HL-60 (cell line): ENCODE measurements around the gene C17orf50.

Experiments used
- DNase-seq, 2 experiments: peaks; one replicate each; pipeline ENCODE4 v3.0.0-alpha.2; 2010 to 2020; ENCODE audit warnings: low read depth in 1 of 2, low spot score in 1 of 2
- H3K27ac ChIP-seq: fragments of 250-450 bp; sonication (Bioruptor Pico); replicated peaks from 2 replicates; pipeline ENCODE4 v1.5.1; 2020; ENCODE audit warnings: mild to moderate bottlenecking, moderate library complexity
- H3K27me3 ChIP-seq: fragments of 250-450 bp; sonication (Bioruptor Pico); 2 replicates; pipeline ENCODE4 v1.5.1; 2021; ENCODE audit warnings: mild to moderate bottlenecking, moderate library complexity; ENCODE audit not compliant: insufficient read depth, poor library complexity, severe bottlenecking
- H3K4me3 ChIP-seq: replicated peaks from 2 replicates; pipeline ENCODE4 v1.5.1; 2011; ENCODE audit warnings: mild to moderate bottlenecking, control low read depth, low read length; ENCODE audit not compliant: insufficient read depth
- GABPA ChIP-seq: IDR thresholded peaks from 2 replicates; pipeline ENCODE4 v1.6.1; 2012; ENCODE audit warnings: low read depth
- POLR2AphosphoS5 ChIP-seq: IDR thresholded peaks from 2 replicates; pipeline ENCODE4 v1.6.1; 2012; ENCODE audit warnings: low read depth
- REST ChIP-seq: IDR thresholded peaks from 2 replicates; pipeline ENCODE4 v1.6.1; 2012; ENCODE audit warnings: low read depth; ENCODE audit not compliant: insufficient replicate concordance
- SPI1 ChIP-seq: IDR thresholded peaks from 2 replicates; pipeline ENCODE4 v1.6.1; 2012; ENCODE audit warnings: low read depth, mild to moderate bottlenecking, borderline replicate concordance
- TF ChIP-seq, protein P1 (sequence below): IDR thresholded peaks from one replicate; pipeline ENCODE4 v1.5.1; 2011; ENCODE audit warnings: low read length, control low read depth, inconsistent platforms; ENCODE audit not compliant: insufficient read depth

The C17orf50 gene

GRCh38 chr17:35808962-35809854, 48.5 kb downstream of the C17orf50 start, which contains the start of gene TAF15:
Gene TAF15 (plus strand): TSS chr17:35809484. CDS start chr17:35809570, 86 bp downstream.
- Histone ChIP-seq H3K27me3 (no peaks in the 10 kb centered on the region), H3K4me3 (peak within 1 kb of the TSS; percentile 98), H3K27ac (peak within 1 kb of the TSS; percentile 98)
- DNase-seq, result peak; percentile 98
- TF ChIP-seq REST (peak; percentile 81), GABPA (no peak), POLR2AphosphoS5 (peak; percentile 99), SPI1 (peak; percentile 72; the same call in 1 of the 2 replicates)
- TF ChIP-seq, protein P1, sequence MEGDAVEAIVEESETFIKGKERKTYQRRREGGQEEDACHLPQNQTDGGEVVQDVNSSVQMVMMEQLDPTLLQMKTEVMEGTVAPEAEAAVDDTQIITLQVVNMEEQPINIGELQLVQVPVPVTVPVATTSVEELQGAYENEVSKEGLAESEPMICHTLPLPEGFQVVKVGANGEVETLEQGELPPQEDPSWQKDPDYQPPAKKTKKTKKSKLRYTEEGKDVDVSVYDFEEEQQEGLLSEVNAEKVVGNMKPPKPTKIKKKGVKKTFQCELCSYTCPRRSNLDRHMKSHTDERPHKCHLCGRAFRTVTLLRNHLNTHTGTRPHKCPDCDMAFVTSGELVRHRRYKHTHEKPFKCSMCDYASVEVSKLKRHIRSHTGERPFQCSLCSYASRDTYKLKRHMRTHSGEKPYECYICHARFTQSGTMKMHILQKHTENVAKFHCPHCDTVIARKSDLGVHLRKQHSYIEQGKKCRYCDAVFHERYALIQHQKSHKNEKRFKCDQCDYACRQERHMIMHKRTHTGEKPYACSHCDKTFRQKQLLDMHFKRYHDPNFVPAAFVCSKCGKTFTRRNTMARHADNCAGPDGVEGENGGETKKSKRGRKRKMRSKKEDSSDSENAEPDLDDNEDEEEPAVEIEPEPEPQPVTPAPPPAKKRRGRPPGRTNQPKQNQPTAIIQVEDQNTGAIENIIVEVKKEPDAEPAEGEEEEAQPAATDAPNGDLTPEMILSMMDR, result peak; percentile 91

- peak overlapping the region; percentile 98 for H3K4me3 ChIP-seq
- DNase-seq, result no peak
- TF ChIP-seq GABPA, result no peak
- TF ChIP-seq, protein P1, result no peak
- no peak for TF ChIP-seq SPI1
- TF ChIP-seq REST, result no peak
- no peak for TF ChIP-seq POLR2AphosphoS5
- H3K27me3 ChIP-seq, result no peaks in the 10 kb centered on the region
- peak overlapping the region; percentile 98 for H3K27ac ChIP-seq
Observed at GRCh38 chr17:35809855-35810461, 49.3 kb downstream of the C17orf50 start.

- no peaks in the 10 kb centered on the region for H3K27me3 ChIP-seq
- no peak overlapping the region for H3K4me3 ChIP-seq
- no peak for DNase-seq
- no peak for TF ChIP-seq GABPA
- TF ChIP-seq POLR2AphosphoS5, result no peak
- no peak for TF ChIP-seq SPI1
- no peak for TF ChIP-seq REST
- TF ChIP-seq, protein P1, result no peak
- H3K27ac ChIP-seq, result no peak overlapping the region
Observed at GRCh38 chr17:35811759-35812158, 51.1 kb downstream of the C17orf50 start.
